Measurements from ENCODE around the gene SLC22A31.

SLC22A31 gene

DNA sequence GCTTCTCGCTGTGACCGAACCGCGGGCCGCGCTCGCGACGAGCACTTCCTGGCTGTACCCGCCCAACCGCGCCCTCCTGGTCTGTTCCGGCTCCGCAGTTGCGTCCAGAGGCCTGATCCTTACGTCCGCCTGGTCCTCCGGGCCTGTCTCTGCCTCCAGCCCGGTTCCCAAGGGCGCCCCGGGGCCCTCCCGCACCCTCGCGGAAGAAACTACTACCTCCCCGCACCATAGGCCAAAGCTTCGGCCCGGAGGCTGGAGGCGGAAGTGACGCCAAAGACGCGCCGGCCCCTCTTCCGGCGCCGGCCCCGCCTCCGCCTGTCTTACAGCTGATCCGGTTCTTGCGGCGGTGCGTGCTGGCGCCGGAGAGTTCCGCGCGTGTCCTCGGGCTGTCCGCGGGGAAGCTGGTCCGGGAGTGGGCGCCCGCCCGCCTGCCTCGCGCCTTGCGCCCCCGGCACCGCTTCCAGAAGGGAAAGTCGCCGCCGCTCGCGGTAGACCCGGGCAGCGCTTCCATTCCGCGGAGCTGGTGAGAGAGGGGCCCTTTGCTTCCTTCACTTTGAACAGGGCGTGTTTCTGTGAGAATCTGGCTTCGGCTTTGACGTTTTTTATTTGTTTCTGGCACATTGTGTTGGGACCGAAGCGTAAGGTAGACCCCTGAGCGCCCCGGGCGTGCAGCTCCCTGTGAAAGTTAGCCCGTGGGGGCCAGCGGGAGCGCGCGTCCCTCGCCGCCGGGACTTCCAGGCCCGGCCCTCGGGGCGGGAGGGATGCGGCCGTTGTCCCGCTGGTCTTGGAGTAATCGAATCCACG lies 17.3 kb upstream of the SLC22A31 start, which contains the start of gene ZNF778:
ZNF778 (plus strand) TSS at position 316 of the 804 bp plus-strand sequence. CDS start 3,425 bp downstream, outside the sequence.
- in situ Hi-C loops (cut with HindIII; ENCODE audit: low sequenced_read_pairs): loop anchor here (5.0 to 10.0 kb wide), 4 partner anchors 60 to 433 kb away; partner anchors contain the start of genes PIEZO1 and SPG7

DNA sequence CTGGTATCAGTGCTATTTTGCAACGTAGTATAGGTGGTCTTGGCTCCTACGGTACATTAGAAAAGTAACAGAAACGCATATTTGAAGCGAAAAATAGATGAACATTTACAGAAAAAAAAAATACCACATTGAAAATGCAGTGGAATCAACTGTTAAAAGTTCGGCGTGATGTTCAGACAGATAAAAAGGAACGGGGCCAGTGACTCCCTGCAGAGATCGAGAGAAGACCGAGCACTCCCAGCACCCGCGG lies 16.7 kb upstream of the SLC22A31 start:
- in situ Hi-C loops (cut with HindIII; ENCODE audit: low sequenced_read_pairs): loop anchor here (5.0 to 10.0 kb wide), 4 partner anchors 60 to 432 kb away; partner anchors contain the start of genes PIEZO1 and SPG7

DNA sequence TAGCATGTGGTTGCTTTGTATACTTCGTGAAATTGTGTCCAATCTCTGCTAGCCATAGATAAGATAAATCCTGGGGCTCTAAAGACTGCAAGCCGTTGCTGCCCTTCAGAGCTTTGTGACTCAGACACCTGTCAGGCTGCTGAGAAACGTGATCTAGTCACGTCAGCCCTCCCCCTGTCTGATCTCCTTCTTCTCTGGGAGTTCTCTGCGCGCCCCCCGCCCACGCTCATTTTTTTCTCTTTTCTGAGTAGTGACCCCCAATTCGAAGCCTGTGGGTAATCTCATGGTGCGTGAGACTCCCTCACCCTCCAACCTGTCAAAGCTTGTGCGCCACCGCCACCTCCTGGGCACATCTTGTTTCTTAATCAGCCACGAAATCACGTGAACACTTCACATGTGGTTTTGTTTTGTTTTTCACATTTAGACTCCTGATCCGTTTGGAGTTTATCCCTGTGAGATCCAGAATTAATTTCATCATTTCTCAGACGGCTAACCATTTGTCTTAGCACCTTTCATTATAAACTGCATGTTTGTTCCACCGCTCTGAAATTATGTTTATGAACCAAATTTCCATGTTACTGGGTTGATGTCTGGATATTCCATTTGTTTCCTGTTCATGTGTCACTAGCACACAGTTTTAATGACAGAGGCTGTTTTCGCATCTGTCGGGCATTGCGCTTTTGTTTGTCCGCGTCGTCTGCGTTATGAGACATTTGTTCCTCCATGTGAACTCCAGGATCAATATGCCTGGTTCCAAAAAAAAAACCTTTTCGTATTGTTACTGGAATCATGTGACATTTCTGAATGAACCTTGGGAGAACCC lies 16.2 kb upstream of the SLC22A31 start:
- in situ Hi-C loops (cut with HindIII; ENCODE audit: low sequenced_read_pairs): loop anchor here (5.0 to 10.0 kb wide), 4 partner anchors 59 to 432 kb away; partner anchors contain the start of genes PIEZO1 and SPG7

DNA sequence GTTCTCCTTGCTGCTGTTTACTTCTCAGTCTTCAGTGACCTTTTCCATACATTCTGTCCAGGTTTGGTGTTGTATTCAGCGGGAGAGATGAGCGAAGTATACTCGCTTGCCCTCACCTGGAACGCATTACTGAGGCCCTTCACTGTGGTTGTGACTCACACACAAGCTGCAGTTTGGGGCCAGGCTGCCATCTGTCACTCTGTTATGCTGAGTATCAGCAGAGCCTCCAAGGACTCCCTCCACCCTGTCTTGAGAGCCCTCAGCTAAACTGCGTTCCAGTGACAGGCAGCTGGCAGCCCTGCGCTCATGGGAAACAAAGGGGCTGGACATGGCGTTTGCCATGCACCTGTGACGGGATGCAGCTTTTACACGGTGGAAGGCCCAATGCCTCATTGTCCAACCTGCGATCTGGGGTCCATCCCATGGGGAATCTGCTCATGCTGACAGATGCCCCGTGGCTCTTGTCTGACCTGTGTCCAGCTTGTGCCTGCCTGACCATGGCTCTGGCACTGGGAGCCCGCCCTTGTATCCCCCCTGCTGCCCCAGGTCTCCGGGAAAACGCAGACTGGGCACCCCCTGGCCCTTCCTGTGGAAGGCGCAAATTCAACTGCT lies 10.7 kb upstream of the SLC22A31 start:
- in situ Hi-C loops (cut with HindIII; ENCODE audit: low sequenced_read_pairs): loop anchor here (10.0 kb wide), 1 partner anchor 426 kb away; the partner anchor contains the start of gene PIEZO1

DNA sequence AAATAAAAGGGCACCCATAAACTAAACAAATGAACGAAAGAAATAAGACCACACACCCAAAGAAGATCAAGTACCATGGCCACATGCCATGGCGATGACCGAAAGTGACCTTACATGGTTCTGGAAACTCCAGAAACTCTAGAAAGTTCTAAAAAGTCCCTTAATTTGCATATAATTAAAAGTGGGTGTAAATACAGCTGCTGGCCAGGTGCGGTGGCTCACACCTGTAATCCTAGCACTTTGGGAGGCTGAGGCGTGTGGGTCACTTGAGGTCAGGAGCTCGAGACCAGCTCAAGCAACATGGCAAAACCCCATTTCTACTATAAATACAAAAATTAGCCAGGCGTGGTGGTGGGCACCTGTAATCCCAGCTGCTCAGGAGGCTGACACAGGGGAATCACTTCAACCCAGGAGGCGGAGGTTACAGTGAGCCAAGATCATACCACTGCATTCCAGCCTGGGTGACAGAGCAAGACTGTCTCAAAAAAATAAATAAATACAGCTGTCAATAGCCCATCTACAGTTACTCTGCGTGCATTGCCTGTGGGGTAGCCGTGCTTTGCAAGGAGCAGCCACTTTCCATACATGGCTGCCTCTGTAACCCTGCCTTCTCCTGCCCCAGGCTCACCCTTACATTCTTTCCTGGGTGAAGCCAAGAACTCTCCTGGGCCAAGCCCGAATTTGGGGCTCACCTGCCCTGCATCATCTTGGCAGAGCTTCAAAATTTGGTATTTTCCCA lies 10.0 kb upstream of the SLC22A31 start:
- in situ Hi-C loops (cut with HindIII; ENCODE audit: low sequenced_read_pairs): loop anchor here (10.0 kb wide), 1 partner anchor 426 kb away; the partner anchor contains the start of gene PIEZO1

DNA sequence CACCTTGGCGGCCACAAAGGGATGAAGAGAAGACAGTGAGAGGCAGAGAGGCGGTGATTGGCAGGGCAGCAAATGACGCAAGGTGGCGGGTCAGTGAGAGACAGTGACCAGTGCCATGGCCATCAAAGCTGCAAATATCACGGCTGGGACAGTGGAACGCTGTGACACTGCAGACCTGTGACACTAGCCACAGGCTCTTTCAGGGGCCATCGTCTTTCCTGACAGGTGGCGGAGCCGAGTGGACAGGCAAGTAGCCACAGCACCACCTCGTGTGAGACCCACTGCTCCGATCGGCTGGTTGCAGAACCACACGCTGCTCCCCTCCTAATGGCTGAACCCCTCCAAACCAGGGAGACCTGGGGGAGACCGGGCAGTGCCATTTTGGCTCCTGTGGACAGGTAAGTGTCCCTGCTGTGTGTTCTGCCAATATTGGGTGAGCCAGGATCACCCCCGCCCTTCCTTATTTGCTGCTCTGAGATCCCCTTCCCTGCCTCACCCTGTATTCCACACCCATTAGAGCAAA lies 9.2 kb upstream of the SLC22A31 start:
- in situ Hi-C loops (cut with HindIII; ENCODE audit: low sequenced_read_pairs): loop anchor here (10.0 kb wide), 1 partner anchor 425 kb away; the partner anchor contains the start of gene PIEZO1

DNA sequence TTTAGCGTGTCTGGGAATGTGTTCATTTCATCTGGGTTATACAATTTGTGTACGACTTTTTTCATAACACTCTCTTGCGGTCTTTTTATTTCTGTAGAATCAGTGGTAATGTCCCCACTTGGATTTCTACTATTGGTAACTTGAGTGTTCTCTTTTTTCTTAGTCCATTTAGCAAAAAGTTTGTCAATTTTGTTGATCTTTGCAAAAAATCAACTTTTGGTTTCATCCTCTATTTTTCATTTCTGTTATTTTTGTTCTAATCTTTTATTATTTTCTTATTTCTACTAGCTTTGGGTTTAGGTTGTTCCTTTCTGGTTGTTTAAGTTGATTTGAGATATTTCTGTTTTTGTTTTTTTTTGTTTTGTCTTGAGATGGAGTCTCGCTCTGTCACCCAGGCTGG lies 7.7 kb upstream of the SLC22A31 start:
- in situ Hi-C loops (cut with HindIII; ENCODE audit: low sequenced_read_pairs): no loop called here

DNA sequence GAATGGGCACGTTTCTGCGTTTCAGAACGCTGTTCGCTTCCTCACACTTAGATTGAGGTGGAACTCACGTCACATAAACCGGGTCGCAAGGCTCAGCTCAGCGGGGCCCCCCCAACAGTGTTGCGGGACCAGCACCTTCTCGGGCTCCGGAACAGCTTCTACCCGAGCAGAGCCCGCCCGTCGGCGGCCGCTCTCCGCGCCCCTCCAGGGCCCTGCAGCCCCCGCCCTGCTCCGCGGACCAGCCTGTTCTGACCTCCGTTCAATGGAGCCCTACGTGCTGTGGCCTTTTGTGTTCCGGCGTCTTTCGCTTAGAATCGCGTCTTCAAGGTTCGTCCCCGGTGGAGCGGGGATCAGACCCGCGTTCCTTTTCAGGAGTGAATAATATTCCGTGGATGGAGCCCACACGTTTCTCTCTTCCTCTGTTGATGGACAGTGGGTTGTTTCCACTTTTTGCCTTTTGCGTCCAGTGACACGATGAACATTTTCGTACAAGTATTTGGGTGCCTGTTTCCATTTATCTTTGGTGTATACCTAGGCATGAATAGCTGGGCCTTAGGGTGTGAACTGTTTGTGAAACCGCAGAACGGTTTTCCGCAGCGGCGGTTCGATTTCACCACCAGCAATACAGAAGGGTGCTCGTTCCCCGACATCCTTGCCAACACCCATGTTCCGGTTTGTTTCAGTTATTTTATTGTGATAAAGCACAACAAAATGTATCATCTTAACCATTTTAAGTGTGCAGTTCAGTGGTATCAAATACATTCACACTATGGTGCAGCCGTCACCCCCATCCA lies 2.3 kb upstream of the SLC22A31 start:
- in situ Hi-C loops (cut with HindIII; ENCODE audit: low sequenced_read_pairs): loop anchor here (5.0 kb wide), 2 partner anchors 35 to 85 kb away; no protein-coding TSS in a partner anchor

DNA sequence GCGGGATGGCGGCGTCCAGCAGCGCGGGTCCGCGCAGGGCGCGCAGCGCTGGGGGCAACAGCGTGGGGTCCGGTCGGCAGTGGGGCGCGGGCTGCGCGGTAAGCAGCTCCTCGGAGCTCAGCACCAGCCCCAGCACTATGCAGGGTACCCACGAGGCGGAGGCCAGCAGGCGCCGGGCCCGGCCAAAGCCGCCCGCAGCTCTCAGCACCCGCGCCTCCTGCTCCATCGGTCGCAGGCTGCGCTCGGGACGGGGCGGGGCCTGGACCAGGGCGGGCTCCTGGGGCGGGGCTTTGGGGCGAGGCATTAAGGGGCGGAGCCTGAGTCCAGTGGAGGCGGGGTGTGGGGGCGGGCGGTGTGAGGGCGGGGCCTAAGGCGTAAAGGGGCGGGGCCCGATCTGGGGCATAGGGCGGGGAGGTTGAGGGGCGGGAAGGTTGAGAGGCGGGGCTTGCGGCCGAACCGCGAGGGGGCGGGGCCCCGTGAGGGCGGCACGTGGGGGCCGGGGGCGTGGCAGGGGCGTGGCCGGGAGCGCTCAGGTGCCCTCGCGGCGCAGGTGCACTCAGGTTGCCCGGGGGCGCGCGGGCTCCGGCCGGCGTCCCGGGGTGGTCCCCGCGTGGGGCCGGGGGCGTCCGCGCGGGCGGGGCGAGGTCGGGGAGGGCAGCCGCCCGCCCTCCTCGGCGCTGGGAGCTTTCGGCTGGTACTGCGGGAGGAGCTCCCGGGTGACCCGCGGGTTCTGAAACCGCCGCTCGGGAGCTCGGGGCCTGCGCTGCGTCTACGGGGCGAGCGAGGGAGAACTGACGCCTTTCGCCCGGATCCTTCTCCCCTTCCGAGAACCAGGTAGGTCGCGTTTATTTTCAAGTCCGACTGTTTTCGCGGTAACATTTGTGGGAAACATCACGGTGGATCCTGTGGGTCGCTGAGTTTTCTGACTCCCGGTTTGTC lies 1.4 kb upstream of the SLC22A31 start:
- in situ Hi-C loops (cut with HindIII; ENCODE audit: low sequenced_read_pairs): loop anchor here (5.0 kb wide), 2 partner anchors 36 to 84 kb away; no protein-coding TSS in a partner anchor

DNA sequence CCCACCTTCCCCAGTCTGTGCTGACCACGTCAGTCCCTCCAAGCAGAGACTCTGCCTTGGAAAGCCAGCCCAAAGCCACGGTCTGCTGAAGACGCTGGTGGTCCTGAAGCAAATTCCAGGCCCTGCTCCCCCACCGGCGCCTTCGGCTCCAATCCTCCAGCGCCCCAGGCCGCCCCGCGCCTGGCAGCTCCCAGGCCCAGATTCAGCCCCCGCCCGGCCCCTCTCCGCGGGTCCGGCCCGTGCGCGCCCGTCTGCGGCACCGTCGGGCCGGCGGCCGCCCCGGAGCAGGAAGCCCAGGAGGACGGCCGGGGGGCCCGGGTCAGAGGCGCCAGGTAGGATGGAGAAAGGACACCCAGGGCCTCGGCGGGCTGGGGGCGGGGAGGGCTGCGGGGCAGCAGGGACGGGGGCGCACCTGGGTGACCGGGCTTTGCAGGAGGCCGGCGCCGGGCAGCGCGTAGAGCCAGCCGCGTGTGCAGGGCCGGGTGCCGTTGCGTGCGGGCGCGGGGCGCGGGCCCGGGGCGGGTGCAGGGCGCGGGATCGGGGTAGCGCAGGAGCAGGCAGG lies 594 bp upstream of the SLC22A31 start:
- in situ Hi-C loops (cut with HindIII; ENCODE audit: low sequenced_read_pairs): loop anchor here (5.0 kb wide), 2 partner anchors 36 to 84 kb away; no protein-coding TSS in a partner anchor

DNA sequence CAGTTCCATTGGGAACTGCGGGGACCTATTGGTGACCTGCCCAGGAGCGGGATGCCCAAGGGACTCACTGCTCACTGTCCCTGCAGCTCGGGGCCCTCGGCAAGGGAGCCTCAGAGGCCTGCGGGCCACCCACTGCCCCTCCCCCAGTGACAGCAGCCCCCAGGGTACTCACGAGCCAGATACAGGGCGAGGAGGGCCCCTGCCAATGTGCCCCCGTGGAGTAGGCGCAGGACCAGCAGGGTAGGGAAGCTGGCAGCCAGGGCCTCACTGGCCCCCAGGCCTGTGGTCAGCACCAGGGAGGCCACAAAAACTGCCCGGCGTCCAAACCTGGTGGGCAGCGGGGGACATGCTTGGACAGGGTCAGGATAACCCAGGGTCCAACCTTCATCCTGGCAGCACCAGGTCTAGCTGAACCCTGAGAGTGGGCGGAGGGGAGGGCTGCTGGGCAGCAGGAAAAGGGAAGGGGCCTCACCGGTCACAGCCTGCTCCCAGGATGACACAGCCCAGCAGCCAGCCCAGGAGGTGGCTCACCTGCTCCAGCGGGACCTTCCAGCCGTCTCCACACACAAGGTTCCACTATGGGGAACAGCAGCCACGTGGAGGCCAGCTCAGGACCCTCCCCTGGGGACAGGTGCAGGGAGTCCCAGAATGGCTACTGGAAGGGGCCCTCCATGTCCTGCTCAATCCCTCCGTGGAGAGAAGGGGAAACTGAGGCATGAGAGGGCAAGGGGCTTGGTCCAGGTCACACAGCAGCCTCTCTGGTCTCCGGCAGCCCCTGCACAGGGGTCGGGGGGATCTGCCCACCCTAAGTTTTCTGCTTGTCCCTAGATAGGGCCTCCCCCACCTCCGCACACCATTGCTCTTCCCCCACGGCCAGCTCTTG lies 855 bp downstream of the SLC22A31 start:
- in situ Hi-C loops (cut with HindIII; ENCODE audit: low sequenced_read_pairs): loop anchor here (5.0 kb wide), 2 partner anchors 38 to 82 kb away; no protein-coding TSS in a partner anchor

DNA sequence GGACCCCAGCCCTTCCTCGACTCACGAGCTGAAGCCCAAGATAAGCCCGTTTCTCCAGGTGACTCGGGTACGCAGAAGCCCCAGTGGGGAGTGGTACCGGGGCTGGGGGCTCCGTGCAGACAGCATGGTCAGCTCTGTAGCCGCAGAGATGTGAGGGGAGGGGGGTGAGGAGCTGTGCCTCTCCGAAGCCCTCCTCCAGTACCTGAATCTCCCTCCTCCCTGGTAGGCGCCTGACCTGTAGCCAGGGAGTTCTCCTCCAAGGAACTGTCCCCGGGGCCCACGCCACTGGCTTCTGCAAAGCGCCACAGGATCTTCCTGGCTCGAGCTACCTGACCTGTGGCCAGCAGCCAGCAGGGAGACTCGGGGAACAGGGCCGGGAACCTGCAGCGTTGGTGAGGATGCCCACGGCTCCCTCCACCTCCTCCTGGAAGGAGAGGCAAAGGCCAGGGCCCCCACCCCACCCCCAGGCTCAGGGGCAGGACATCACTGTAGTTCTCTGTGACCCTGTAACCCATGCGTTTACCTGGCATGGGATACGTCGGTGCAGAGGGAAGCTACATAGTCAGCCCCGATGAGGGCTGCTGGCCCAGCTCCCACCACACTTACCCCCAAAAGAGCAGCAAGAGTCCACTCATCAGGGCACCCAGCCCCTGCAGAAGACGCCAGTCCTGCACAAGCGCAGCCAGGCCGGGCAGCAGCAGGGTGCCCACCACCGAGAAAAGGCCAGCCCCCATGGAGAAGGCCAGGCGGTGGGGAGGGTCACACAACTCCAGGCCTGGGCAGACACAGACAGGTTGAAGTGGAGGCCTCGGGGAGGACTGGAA lies 1.7 kb downstream of the SLC22A31 start:
- in situ Hi-C loops (cut with HindIII; ENCODE audit: low sequenced_read_pairs): no loop called here

DNA sequence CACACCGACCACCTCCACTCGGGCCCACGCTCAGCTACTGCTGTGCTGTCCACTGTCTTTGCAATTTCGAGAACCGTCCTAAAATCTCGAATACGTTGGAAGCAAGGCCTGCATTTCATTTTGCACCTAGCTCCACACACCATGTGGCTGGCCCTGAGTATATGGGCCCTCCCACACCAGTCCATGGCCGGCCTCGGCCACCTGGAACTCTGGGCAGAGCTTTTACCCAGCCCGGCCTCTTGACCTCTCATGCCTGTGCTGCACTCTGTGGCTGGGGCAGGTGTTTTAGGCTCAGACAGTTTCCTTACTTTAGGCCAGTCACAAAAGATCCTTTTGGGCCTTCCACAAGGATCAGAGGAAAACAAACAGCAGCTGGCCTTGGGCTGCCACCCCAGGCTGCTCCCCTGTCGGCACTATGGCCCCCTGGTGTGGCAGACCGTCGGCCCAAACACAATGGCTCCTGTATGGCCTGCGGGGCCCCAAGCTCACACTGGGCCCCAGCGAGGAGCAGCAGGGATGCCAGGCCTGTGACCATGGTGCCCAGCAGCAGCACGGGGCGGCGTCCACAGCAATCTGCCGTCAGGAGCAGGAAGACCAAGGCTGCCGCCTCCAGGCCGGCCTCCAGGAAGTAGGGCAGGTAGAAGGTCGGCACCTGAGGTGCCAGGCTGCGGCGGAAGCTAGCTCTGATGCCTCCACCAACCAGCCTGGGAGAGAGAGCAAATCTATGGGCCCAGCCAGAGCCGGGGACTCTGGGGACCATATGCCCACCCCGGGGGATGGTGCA lies 2.5 kb downstream of the SLC22A31 start:
- in situ Hi-C loops (cut with HindIII; ENCODE audit: low sequenced_read_pairs): no loop called here

DNA sequence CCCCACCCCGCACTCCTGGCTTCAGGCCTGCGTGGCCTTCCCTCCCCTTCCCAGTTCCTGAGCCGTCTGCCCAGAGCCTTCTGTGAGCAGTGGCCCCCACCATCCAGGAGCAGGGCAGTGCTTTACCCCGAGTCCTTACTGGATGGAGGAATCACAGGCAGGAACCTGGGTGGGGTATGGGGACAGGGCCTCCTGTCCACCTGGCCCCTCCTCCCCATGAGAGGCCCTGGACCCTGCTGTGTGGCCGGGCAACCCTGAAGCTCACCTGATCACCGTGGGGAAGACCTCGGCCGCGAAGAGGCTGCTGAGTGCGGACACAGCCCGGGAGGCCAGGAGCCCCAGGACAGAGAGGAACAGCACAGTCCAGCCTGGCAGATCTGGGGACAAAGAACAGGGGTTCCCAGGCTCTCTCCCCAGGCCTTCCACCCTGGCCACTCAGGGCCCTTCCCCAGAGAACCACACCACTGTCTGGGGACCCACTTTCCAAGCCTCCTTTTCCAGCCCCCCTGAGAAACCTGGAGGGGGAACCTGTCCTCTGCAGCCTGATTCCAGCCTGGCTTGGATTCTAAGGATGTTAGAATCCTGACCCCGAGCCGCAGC lies 3.2 kb downstream of the SLC22A31 start:
- in situ Hi-C loops (cut with HindIII; ENCODE audit: low sequenced_read_pairs): no loop called here
